Peyer's patch (tissue), 4 donors: Measurements from ENCODE around the gene VSIG10L2.

Experiments used
- POLR2A ChIP-seq, 2 donors: fragments of 450-650 bp; IDR thresholded peaks; one replicate each; pipeline ENCODE4 v1.5.1; 2017; ENCODE audit warnings: antibody characterized with exemption in 2 of 2, mild to moderate bottlenecking in 2 of 2, moderate library complexity in 2 of 2
- TF ChIP-seq, protein P1 (sequence below), 6 experiments: fragments of 450-650 bp in 4 of 6; fragments of 200-600 bp in 2 of 6; sonication (generic) in 1 of 6; IDR thresholded peaks; one replicate each; pipeline ENCODE4 v1.5.1; 2017 to 2019; ENCODE audit warnings: antibody characterized with exemption in 6 of 6, mild to moderate bottlenecking in 3 of 6, moderate library complexity in 1 of 6

DNA sequence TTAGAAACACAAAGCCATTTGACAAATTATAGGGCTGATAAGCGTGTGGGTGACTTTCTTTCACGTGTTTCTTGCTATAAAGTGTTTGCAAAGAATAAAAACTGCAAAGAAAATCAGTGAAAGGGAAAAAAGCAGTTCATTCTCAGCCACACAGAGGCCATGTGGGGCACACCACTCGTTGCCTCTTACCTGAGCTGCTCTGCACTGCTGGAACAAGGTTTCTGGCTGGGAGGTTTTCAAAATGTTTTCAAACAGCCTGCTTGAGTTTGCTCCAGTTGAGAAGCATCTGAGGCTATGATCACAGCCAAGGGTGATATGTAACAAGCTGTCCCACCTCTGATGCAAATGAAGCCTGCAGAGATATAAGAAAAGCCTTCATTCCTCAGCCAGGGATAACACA lies 14.7 kb upstream of the VSIG10L2 start:
- no peak for TF ChIP-seq POLR2A (IDR thresholded peaks at IDR 0.05)
- TF ChIP-seq, protein P1, sequence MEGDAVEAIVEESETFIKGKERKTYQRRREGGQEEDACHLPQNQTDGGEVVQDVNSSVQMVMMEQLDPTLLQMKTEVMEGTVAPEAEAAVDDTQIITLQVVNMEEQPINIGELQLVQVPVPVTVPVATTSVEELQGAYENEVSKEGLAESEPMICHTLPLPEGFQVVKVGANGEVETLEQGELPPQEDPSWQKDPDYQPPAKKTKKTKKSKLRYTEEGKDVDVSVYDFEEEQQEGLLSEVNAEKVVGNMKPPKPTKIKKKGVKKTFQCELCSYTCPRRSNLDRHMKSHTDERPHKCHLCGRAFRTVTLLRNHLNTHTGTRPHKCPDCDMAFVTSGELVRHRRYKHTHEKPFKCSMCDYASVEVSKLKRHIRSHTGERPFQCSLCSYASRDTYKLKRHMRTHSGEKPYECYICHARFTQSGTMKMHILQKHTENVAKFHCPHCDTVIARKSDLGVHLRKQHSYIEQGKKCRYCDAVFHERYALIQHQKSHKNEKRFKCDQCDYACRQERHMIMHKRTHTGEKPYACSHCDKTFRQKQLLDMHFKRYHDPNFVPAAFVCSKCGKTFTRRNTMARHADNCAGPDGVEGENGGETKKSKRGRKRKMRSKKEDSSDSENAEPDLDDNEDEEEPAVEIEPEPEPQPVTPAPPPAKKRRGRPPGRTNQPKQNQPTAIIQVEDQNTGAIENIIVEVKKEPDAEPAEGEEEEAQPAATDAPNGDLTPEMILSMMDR (IDR thresholded peaks at IDR 0.05), result no peak
